Stimulated activated effector memory CD8-positive, alpha-beta T cell treated with anti-CD3 and anti-CD28 coated beads, Interleukin-12 subunit alpha, Interleukin-12 subunit beta, amount 100 ng/mL, for 72 hours (primary cell): ENCODE data around the gene ILK.

Experiments
- ATAC-seq: fragments of 150-1000 bp; cut with Tn5 transposase; 2 replicates; pipeline ENCODE4 v1.10.0; 2021
- DNase-seq, 2 donors: peaks; one replicate each; pipeline ENCODE4 v3.0.0; 2021 to 2022; ENCODE audit warnings: low spot score in 2 of 2
- H3K27ac Mint-ChIP-seq: one replicate; pipeline ENCODE4 v1.8.0; 2022; ENCODE audit warnings: mild to moderate bottlenecking, mixed read lengths
- H3K36me3 Mint-ChIP-seq: one replicate; pipeline ENCODE4 v1.8.0; 2022; ENCODE audit warnings: mild to moderate bottlenecking, mixed read lengths
- H3K4me1 Mint-ChIP-seq: one replicate; pipeline ENCODE4 v1.8.0; 2022; ENCODE audit warnings: mixed read lengths
- H3K4me3 Mint-ChIP-seq: one replicate; pipeline ENCODE4 v1.8.0; 2022; ENCODE audit warnings: mild to moderate bottlenecking, mixed read lengths
- H3K9me3 Mint-ChIP-seq: one replicate; pipeline ENCODE4 v1.8.0; 2022; ENCODE audit warnings: mixed read lengths

ILK gene

GRCh38 chr11:6658647-6659046 lies 55.1 kb downstream of the ILK start:
- H3K36me3 Mint-ChIP-seq = no peaks in the 10 kb centered on the region
- H3K27ac Mint-ChIP-seq = no peak overlapping the region
- ATAC-seq (no peak), DNase-seq (no peak)
- H3K4me3 Mint-ChIP-seq = no peak overlapping the region
- H3K9me3 Mint-ChIP-seq = no peaks in the 10 kb centered on the region
- H3K4me1 Mint-ChIP-seq = peaks cover 19% of the 10 kb centered on the region
